ENCODE results near the gene ADAMTSL5. TPM values are rescaled to one million over a fixed set of nuclear protein-coding genes. Genes with fewer than 3 reads are reported as not detected.

Gene ADAMTSL5
- total RNA-seq, 1 donor from 2014 or later: 5.0 TPM

Other genes with a start within 250 kb of the ADAMTSL5 start
- 195 and 200 TPM in 2 replicates for gene CIRBP, start 243.7 kb downstream of the ADAMTSL5 start, total RNA-seq
- gene FAM174C, start 237.5 kb downstream of the ADAMTSL5 start, total RNA-seq: 57.5 and 57.8 TPM in 2 replicates
- not detected in 2 replicates for gene EFNA2, start 227.1 kb downstream of the ADAMTSL5 start, total RNA-seq
- 92.2 and 97.5 TPM in 2 replicates for gene NDUFS7, start 129.1 kb downstream of the ADAMTSL5 start, total RNA-seq
- 30.9 TPM in 2 replicates for gene GAMT, start 111.5 kb downstream of the ADAMTSL5 start, total RNA-seq
- gene DAZAP1, start 105.4 kb downstream of the ADAMTSL5 start, total RNA-seq: 239 and 250 TPM in 2 replicates
- gene RPS15, start 74.6 kb downstream of the ADAMTSL5 start, total RNA-seq: 1,282 and 1,301 TPM in 2 replicates
- gene APC2, start 62.9 kb downstream of the ADAMTSL5 start, total RNA-seq: 0.05 TPM in 2 replicates
- gene C19orf25, start 33.8 kb downstream of the ADAMTSL5 start, total RNA-seq: 42.3 and 43.3 TPM in 2 replicates
- 1.3 and 2.2 TPM in 2 replicates for gene PCSK4, start 22.7 kb downstream of the ADAMTSL5 start, total RNA-seq
- gene REEP6, start 21.8 kb downstream of the ADAMTSL5 start, total RNA-seq: 1.3 and 1.7 TPM in 2 replicates
- gene PLK5, start 11.1 kb upstream of the ADAMTSL5 start, total RNA-seq: 0.07 TPM in 1 of 2 replicates, not detected in the other
- 12.0 and 12.1 TPM in 2 replicates for gene MEX3D, start 55.3 kb upstream of the ADAMTSL5 start, total RNA-seq
- 107 and 110 TPM in 2 replicates for gene MBD3, start 79.8 kb upstream of the ADAMTSL5 start, total RNA-seq
- gene UQCR11, start 92.4 kb upstream of the ADAMTSL5 start, total RNA-seq: 159 and 161 TPM in 2 replicates
- 88.1 and 88.5 TPM in 2 replicates for gene TCF3, start 139.6 kb upstream of the ADAMTSL5 start, total RNA-seq
- not detected in 2 replicates for gene ONECUT3, start 240.5 kb upstream of the ADAMTSL5 start, total RNA-seq